Cerebellar nuclear complex (tissue), 1 donor: ENCODE results near the gene CTIF.

Experiments
- DNase-seq, 2 experiments: peaks; one replicate each; lab custom pipeline; 2025; lab: John Stamatoyannopoulos, UW

Gene CTIF

DNA sequence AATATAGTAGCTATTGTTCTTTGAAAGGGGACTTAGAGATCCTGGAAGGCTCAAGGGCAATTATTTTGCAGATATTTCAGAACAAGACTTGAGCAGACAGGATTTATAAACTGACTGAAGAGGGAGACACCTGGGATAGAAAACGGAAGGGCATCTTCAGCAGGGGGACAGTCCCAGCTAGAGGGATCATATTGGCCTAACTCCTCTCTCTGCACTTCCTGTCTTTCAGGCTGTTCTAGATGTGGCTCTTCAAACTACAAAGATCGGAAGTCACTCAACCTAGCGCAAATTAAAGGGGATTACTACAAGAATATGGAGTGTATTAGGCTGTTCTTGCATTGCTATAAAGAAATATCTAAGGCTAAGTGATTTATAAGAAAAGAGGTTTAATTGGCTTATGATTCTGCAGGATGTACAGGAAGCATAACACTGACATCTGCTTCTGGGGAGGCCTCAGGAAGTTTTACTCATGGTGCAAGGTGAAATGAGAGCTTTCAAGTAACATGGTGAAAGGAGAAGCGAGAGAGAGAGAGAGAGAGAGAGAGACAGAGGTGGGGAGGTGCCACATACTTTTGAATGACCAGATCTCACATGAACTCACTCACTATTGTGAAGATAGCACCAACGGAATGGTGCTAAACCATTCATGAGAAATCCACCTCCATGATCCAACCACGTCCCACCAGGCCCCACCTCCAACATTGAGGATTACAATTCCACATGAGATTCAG is 5.3 kb upstream of the CTIF start:
- DNase-seq = no peak

DNA sequence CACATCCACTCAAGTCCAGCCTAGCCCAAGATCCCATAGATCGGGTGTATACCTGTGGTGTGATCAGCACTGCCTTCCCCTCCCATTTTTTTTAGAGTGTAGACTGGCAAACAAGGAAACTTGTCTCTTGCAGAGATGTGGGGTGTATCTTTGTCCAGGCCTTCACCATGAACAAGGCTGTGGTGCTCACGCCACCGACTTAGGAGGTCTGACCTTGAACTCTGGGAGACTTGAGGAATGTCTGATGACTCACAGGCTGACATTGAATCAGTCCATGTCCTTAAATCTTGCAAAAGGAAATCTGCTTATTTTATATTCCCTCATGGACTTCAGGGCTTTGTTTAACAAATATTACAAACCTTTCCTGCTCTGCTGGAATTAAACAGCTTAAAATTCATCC is 4.5 kb upstream of the CTIF start:
- no peak for DNase-seq

DNA sequence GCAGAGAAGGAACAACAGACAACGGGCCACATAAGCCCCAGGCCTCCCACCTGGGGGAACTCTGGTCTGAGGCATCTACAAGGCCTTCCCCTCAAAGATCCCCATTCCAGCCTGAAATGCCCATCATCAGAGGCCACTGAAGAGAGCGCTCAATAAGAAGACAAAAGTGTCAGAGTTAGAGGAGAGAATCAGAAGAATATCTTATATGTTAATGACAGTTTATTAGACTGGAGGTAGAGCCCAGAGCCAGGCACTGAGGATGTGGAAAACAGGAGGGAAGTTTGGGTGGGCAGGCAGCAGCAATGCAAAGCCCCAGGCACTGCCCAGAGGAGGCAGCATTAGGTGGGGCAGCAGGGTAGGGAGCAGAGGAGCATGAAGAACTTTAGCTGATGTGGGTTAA is 2.9 kb upstream of the CTIF start:
- no peak for DNase-seq

DNA sequence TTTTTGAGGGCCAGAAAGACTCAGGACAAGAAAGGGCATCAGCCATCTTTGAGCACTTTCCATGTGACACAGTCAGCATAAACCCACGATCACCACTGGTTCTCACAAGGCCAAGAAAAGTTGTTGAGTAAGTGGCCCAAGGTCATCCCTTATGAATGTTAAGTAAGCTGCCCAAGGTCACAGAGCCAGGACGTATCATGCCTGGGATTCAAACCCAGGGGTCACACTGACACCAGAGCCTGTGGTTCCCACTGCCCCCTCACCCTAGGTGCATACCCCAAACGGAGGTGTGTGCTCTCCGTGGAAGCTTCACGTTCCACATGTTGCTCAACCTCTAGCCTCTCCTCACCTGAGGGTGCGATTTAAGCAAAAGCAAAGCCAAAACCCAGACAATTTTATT is 2.3 kb upstream of the CTIF start:
- DNase-seq = no peak

DNA sequence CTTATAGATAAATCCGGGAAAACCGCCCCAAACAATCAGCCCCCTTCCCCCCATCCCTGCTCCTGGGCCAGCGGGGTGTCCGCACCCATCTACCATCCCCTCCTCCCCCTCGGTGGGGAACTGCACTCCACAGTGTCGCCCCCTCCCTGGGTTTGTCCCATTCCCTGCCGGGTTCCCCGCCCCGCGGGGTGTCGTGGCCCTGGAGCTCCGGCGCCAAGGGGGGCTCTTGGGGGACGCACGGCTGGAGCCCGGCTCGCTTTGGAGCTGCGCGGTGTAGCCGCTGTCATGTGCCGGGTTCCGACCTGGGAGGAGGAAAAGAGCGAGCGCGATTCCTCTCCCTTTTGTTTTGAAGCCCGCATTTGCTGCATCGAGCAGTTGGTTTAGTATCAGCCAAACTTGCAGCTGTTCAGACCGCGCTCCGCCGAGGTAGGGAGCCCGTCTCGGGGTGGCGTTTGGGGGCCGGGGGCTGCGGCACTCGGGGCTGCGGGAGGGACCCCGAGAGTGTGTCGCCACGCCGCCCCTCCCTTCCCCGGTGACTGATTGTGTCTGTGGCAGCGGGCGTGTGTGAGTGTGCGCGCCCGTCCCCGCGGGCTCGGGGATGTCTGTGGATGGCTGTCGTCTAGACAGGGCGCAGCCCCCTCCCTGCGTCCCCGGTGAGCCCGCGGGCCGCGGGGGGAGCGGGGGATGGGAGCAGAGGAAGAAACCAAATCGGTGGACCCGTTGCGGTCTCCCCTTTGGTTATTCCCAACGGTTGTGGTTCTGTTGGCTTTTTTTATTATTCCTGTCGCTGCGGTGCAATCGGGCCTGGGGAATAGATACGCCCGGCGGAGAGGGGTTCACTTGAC is 797 bp downstream of the CTIF start:
- no peak for DNase-seq

DNA sequence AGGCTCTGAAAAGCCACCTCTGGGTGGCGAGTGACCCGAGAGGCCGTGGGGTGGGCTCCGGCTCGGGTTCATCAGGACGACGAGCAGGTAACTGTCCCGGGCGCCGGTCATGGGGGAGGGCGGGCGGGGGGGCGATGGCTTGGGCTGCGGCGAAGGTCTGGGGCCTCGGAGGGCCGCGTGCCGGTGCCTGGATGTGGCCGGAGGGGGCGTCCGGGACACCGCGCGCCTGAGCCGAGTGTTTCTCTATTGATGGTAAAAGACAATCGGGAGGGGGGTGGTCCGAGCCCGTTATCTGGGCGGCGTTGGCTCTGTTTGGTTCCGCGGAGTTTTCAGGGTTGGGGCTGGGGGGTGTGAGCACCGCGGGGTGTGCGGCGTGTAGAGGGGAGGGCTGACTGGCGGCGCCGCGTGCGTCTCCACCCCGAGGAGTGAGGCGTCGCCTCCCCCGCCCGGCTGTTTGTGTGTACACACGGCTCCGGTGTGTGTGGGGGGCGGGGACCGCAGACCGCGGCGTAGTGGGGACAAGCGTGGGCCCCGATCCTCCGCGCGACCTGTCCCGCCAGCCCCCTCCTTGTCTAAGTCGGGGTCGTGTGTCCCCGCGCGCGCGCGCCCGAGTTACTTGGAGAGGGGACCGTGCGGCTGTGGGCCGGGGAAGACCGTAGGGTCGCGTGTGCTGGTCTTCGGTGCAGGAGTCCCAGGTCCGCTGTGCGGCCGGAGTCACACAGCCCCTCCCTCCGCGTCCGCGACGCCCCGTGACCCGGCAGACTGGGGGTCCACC is 1.6 kb downstream of the CTIF start:
- DNase-seq = no peak

DNA sequence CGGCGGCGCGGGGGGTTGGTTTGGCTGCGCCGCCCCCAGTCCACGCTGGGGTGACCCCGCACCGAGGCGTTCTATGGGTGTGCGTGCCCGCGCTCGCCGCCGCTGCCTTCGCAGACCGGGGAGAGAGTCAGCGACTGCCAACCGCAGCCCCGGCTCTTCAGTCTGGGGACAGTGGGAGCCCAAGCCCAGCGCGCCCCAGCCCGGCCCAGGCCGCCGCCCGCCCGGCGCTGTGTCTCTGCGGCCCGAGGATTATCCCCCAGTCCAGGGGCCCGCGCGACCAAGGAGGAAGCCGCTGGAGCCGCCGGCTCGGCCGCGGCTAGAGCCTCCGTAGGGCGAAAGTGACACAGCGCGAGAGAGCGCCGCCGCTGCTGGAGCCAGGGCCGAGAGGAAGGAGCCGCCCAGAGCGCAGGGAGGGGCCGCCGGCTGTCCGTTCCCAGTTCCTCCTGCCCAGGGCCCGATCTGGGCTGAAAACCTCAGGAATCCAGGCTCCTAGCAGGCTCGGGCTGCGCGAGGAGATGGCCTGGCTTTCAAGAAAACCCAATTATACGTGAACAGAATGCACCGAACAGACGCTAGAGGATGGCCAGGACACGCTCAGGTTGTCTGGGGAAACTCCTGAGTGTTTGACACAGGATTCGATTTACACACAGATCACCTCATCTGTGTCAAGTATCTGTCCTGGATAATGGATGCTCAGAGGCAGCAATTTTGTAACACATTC is 2.4 kb downstream of the CTIF start:
- DNase-seq = peak in 1 of 2 experiments; percentile 21

DNA sequence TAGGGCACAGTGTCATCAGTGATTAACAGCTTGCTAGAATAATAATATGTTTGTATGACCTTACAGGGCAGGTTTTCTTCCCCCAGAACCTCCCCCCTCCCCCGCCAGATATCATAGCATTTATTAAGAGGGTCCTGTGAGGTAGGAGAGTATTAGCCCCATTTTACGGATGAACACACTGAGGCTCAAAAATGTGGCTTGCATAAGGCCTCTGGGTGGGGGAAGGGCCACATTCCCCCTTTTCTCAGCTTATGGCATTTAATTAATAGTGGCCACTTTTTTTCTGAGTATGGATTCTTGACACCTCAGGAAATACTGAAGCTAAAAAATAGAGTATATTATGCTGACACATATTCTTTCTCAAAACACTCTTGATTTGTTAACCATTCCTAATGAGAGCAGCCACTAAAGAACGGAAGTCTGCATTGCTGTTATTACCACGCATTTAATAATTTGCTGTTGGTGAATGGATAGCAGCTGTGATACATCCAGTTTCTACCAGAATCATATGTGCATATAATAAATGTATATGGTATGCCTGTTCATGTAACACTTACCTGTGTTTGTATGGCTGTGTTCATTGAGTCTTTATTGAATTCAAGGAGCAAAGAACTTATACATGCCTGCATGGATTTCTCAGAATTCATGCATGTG is 3.0 kb downstream of the CTIF start:
- no peak for DNase-seq

DNA sequence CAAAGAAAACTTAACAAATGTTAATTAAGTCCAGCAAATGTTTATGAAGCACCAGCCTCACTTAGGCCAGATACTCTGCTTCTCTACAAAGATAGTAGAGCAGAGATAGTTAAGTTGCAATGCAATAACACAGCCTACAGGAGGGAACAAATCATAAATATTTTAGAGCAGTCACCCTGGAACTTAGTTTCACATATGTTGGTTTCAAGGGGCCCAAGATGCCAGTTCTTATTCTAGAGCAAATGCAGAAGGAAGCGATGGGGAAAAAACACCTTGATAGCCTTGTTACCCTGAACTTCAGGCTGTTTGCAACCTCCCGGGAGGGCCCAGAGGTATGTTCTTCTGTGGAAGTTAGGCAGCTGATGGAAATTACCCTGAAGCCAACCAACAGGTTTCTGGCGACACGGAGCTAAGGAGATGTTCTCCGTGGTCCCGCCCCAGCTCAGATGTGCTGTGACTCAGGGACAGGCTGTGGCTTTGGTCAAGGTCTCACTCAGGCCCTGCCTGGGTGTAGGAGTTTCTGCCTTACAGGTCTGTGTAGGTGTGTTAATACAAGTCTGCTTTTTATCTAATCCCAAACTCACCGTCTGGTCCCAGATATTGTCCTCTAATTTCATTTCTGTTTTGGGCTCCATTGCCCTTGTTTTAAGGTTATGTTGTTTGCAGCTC is 3.8 kb downstream of the CTIF start:
- DNase-seq = no peak

DNA sequence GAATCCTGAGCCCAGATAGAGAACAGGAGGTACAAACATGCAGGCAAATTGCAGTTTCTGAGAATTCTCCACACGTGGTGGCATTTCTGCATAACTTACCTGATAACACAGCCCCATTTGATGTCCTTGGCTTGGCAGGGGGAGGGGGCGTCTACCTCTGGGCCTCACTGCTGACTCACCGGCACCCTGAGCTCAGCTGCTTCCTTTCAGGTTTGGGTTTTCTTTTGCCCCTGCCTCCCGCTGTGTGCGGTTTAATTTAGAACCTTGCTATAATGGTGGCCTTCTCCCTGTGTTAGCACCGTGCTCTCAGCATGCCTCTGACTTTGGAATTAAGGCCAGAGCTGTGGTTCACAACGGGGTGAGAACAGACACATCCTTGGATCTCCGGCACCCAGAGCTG is 4.4 kb downstream of the CTIF start:
- no peak for DNase-seq

DNA sequence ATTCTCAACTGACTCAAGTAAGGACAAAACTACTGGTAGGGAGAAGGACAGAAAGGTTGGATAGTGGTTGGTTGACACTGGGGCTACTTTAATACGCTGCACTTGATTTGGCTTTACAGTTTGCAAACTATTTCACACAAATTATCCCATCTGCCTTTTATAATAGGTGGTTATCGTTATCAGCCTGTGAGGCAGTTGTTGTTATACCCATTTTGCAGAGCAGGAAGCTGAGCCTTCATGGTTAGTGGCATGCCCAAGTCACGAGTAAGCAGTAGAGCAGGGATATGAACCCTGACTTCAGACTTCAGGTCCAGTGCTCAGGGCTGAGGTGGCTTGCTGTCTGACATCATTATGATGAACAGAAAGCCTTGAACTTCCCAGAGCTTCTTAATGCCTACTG is 5.3 kb downstream of the CTIF start:
- no peak for DNase-seq

DNA sequence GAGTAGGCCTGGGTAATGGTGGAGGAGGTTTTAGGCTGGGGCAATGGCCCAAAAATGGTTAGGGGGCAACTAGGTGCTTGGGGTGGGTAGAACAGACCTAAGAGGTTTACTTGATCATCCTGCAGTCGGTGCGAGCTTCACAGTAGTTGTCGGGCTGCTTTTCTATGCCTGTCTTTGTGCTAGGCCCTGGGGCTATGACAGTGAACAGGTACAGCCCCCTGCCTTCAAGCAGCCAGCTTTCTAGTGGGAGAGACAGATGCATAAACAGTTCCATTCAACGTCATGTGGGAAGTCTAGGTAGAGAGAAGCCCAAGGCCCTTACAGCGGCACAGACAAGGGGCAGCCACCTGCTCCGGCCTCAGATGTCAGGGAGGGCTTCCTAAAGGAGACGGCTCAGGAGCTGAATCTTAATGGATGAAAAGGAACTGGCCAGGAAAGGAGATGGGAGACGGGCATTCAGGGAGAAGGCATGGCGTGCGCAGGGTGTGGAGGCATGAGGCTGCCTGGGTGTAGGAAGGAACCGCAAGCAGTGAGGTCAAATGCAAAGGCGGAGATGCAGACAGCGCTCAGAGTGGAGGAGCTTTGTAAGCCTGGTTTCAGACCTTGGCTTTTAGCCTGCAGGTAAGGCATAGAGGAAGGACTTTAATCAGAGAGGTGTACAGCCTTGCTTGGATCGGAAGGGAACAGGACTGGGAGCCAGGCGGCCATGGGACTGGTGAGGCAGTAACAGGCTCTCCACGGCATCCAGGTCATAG is 6.0 kb downstream of the CTIF start:
- no peak for DNase-seq

DNA sequence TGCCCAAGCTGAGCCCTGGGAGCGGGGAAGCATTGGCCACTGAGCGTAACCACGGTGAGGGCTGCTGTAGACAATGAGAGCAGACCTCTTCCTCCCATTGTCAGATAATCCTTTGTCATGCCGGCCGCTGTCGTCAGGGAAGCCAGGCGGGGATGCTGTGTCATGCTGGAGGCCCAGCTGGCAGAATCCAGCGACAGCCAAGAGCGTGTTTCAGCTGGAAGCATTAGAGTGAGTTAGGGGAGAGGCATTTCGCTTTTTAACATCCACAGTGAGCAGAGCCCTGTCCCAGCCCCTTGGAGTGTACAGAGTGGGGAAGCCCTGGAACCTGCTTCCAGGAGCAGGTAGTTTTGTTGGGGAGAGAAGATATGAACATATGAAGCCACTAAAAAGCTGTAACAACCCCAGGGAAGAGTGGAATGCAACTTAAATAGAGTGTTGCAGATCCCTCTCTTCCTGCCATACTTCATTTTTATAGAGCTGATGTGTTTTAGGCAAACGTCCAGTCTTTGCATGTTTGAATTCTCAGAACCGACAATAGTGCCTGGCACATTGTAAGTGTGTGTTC is 7.0 kb downstream of the CTIF start:
- no peak for DNase-seq

DNA sequence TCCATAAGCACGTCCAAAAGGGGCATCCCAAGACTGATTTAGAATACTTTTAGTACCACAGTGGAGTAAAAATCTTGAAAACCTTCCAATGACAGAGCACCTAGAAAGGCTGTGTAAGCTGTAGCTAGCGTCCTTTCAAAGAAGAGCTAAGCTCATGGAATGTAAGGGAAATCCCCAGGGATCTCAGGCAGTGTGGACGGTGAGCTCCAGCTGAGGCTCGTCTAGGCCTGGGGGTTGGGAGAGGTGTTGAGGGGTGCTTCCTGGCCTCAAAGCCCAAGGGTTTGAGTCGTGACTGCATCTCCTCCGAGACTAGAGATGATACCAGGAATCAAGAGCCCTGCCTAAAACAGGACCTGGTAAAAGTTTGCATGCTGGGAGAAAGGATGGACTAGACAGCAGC is 7.6 kb downstream of the CTIF start:
- no peak for DNase-seq

DNA sequence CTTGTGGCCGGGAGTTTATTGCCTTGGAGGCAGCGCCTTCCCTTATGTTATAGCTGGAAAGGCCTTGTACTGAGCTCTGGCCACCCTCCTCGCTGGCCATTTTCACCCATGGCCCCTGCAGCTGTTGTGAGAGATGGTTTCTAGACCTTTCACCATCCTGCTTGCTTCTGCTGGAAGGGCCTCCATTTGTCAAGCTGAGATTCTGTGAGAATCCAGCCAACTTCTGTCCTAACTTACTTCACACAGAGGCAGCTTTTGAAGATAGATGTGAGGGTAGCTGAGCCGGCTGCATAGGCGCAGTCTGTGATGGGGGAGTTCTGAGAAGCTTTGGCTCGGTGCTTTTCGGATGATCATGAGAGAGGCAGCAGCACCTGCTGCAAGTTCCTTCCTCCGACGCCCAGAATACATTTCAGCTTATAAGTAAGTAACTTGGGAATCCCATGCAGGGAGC is 8.7 kb downstream of the CTIF start:
- DNase-seq = no peak

DNA sequence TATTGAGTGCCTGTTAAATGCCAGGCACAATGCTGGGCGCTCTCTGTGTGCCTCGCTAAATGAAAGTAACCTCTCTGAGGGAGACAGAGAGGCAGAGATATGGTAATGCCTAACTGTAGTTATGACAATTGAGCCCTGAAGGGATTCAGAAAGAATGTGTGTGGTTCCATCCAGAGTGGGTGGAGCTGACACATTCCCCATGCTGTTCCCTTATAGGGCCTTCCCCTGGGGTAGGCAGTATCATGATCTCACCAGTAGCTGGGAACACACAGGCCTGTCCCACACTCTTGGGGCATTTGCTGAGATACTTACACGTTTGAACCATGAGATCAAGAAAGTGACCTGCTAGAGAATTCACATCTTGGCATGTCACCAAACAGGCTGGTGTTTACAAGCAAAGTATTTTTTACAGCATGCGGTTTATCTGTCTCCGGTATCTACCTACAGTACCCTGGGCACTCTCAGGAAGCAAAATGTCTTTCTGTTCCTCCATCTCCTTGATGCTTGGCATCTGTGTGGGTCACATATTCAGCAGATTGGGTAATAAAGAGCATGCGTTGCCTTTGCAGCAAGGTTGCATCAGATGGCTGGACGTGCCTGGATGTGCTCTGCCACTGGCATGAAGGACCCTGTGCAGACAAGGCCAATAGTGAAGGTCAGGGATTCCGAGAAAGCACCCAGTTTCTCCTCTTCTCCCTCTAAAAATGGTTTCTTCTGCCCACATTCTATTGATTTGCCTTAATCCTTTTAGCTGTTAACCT is 9.4 kb downstream of the CTIF start:
- no peak for DNase-seq

DNA sequence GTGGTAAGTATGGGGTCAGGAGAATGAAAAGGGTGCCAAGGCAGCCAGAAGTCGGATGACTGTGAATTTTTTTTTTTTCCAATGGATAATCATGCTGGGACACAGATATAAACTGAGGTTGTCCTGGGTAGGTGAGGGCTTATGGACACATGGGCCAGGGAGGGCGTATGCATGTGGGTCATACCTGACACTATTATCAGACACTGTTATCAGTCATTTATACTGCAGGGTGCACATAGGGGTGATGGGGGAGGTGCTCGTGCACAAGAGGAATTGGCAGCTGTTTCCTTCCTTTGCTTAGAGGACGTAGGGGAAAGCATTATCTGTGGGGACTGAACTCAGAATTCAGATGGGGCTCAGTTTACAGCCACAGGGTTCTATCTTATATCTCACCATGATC is 10.1 kb downstream of the CTIF start:
- DNase-seq = no peak

DNA sequence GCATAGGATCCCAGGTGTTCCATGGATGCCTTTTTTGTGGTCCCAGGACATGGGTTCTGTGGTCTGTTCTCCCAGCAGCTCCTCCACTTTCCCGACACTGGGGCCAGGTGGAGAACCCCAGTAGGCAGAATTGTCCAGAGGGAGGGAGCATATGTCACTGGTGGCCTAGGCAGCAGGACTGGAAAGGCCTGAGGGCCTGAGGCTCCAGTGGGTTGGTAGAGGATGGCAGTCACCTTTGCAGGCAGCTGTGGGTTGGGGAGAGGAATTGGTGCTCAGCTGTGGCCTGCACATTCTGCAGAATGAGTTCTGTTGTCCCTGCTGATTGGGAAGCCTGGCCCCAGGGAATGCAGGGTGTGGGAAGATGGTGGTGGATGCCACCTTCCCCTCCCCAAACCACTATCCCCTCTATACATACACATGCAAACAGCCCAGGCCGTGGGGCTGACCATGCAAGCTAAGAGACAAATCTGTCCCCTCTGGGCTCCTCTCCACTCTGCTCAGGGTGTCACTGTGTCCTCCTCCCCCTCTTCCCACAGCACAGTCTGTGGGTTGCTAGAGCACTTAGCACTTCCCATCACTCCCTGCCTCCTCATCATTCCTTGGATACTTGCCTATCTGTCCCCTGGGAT is 11.4 kb downstream of the CTIF start:
- no peak for DNase-seq

DNA sequence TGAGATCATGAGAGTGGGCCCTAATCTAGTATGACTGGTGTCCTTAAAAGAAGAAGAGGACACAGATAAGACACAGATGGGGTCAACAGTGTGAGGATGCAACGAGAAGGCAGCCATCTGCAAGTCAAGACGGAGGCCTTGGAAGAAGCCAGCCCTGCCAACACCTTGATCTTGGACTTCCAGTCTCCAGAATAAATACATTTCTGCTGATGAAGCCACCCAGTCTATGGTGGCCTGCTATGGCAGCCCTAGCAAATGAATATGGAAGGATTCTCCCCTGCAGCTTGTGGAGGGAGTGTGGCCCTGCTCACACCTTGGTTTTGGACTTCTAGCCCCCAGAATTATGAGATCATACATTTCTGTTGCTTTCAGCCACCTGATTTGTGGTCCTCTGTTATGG is 12.3 kb downstream of the CTIF start:
- no peak for DNase-seq
